Measurements from ENCODE around the gene LDLRAD4. TPM values are rescaled to one million over a fixed set of nuclear protein-coding genes. Genes with fewer than 3 reads are reported as not detected.
"Not testable (repeated sequence)": the region's sequence is repeated elsewhere in the genome, so short reads cannot be mapped to it uniquely, and the experiment has no call there.

The LDLRAD4 gene
- total RNA-seq, 3 donors from 2014 or later = 17.5 to 20.4 (median 18.3) TPM

GRCh38 chr18:13257361-13257980 lies 38.9 kb downstream of the LDLRAD4 start:
- Mint-ChIP-seq H3K4me1 (ENCODE audit: low read depth) (peaks cover 27% of the 10 kb centered on the region), H3K36me3 (ENCODE audit: insufficient read depth) (no peaks in the 10 kb centered on the region), H3K4me3 (no peak overlapping the region), H3K27me3 (ENCODE audit: low read depth) (no peaks in the 10 kb centered on the region), H3K9me3 (no peaks in the 10 kb centered on the region)
- ATAC-seq (no peak), DNase-seq (no peak)

- peaks cover 27% of the 10 kb centered on the region for H3K4me1 Mint-ChIP-seq (ENCODE audit: low read depth)
- DNase-seq (no peak), ATAC-seq (no peak)
- H3K36me3 Mint-ChIP-seq (ENCODE audit: insufficient read depth) = no peaks in the 10 kb centered on the region
- no peaks in the 10 kb centered on the region for H3K9me3 Mint-ChIP-seq
- no peak overlapping the region for H3K4me3 Mint-ChIP-seq
- H3K27me3 Mint-ChIP-seq (ENCODE audit: low read depth) = no peaks in the 10 kb centered on the region
Measured at GRCh38 chr18:13258921-13259320, 40.4 kb downstream of the LDLRAD4 start.

GRCh38 chr18:13259701-13260100 lies 41.1 kb downstream of the LDLRAD4 start:
- no peaks in the 10 kb centered on the region for H3K36me3 Mint-ChIP-seq (ENCODE audit: insufficient read depth)
- H3K4me1 Mint-ChIP-seq (ENCODE audit: low read depth) = peaks cover 27% of the 10 kb centered on the region
- no peaks in the 10 kb centered on the region for H3K27me3 Mint-ChIP-seq (ENCODE audit: low read depth)
- no peak overlapping the region for H3K4me3 Mint-ChIP-seq
- DNase-seq (no peak), ATAC-seq (no peak)
- no peaks in the 10 kb centered on the region for H3K9me3 Mint-ChIP-seq

- H3K4me3 Mint-ChIP-seq = no peak overlapping the region
- ATAC-seq (peak in 1 of 2 donors; percentile 32), DNase-seq (no peak)
- H3K9me3 Mint-ChIP-seq = no peaks in the 10 kb centered on the region
- no peaks in the 10 kb centered on the region for H3K27me3 Mint-ChIP-seq (ENCODE audit: low read depth)
- H3K36me3 Mint-ChIP-seq (ENCODE audit: insufficient read depth) = no peaks in the 10 kb centered on the region
- peaks cover 32% of the 10 kb centered on the region for H3K4me1 Mint-ChIP-seq (ENCODE audit: low read depth)
Measured at GRCh38 chr18:13260197-13260934, 41.8 kb downstream of the LDLRAD4 start.

GRCh38 chr18:13260935-13261640 lies 42.5 kb downstream of the LDLRAD4 start:
- Mint-ChIP-seq H3K27me3 (ENCODE audit: low read depth) (no peaks in the 10 kb centered on the region), H3K4me3 (no peak overlapping the region), H3K36me3 (ENCODE audit: insufficient read depth) (no peaks in the 10 kb centered on the region), H3K9me3 (no peaks in the 10 kb centered on the region), H3K4me1 (ENCODE audit: low read depth) (peaks cover 39% of the 10 kb centered on the region)
- DNase-seq (no peak), ATAC-seq (no peak)

DNA sequence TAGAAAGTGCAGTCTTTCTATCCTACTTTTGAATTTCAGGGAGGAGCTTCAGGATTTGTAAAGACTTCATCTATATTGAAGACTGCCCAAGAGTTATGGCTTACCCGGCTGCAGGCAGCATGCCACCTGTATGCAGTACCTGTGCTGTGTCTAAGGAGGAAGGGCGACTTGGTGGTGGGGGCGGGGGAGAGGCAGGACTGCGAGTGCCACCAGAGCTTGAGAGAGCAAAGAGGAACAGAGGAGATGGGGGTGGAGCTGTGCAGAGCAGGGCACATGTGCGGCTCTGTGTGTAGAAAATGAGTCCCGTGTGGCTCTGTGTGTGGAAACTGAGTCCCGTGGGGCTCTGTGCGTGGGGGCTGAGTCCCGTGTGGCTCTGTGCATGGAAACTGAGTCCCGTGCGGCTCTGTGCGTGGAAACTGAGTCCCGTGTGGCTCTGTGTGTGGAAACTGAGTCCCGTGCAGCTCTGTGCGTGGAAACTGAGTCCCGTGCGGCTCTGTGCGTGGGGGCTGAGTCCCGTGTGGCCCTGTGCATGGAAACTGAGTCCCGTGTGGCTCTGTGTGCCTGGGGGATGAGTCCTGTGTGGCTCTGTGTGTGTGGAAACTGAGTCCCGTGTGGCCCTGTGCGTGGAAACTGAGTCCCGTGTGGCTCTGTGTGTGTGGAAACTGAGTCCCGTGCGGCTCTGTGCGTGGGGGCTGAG lies 43.2 kb downstream of the LDLRAD4 start:
- Mint-ChIP-seq H3K4me1 (ENCODE audit: low read depth) (peaks cover 46% of the 10 kb centered on the region), H3K27me3 (ENCODE audit: low read depth) (no peaks in the 10 kb centered on the region), H3K36me3 (ENCODE audit: insufficient read depth) (no peaks in the 10 kb centered on the region), H3K9me3 (no peaks in the 10 kb centered on the region), H3K4me3 (no peak overlapping the region)
- no peak for DNase-seq
- no peak for ATAC-seq

- H3K36me3 Mint-ChIP-seq (ENCODE audit: insufficient read depth); H3K9me3 Mint-ChIP-seq; ATAC-seq; H3K27me3 Mint-ChIP-seq (ENCODE audit: low read depth); DNase-seq; H3K4me3 Mint-ChIP-seq: not testable (repeated sequence)
- H3K4me1 Mint-ChIP-seq (ENCODE audit: low read depth) = peaks cover 52% of the 10 kb centered on the region
Measured at GRCh38 chr18:13262358-13262680, 43.8 kb downstream of the LDLRAD4 start.

DNA sequence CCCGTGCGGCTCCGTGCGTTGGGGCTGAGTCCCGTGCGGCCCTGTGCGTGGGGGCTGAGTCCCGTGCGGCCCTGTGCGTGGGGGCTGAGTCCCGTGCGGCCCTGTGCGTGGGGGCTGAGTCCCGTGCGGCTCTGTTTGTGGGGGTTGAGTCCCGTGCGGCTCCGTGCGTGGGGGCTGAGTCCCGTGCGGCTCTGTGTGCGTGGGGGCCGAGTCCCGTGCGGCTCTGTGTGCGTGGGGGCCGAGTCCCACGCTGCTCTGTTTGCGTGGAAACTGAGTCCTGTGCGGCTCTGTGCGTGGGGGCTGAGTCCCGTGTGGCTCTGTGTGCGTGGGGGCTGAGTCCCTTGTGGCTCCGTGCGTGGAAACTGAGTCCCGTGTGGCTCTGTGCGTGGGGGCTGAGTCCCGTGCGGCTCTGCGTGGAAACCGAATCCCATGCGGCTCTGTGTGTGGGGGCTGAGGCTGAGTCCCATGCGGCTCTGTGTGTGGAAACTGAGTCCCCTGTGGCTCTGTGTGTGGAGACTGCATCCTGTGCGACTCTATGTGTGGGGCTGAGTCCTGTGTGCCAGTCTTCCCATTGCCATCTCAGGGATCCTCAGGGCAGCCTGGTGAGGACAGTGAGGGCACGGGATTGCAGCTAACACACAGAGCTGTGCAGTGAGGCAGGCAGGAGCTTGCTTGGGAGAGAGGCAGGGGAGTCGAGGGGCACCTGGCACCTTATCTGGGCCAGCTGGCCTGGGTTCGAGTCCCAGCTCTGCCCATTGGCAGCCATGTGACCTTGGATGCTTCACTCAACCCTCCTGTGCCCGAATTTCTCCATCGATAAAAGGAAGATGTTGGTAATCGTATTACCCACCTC lies 44.5 kb downstream of the LDLRAD4 start:
- Mint-ChIP-seq H3K27me3 (ENCODE audit: low read depth) (no peaks in the 10 kb centered on the region), H3K36me3 (ENCODE audit: insufficient read depth) (no peaks in the 10 kb centered on the region), H3K4me1 (ENCODE audit: low read depth) (peaks cover 59% of the 10 kb centered on the region), H3K4me3 (no peak overlapping the region), H3K9me3 (no peaks in the 10 kb centered on the region)
- DNase-seq (no peak), ATAC-seq (no peak)

- Mint-ChIP-seq H3K9me3 (no peaks in the 10 kb centered on the region), H3K36me3 (ENCODE audit: insufficient read depth) (peaks cover 2% of the 10 kb centered on the region), H3K27me3 (ENCODE audit: low read depth) (no peaks in the 10 kb centered on the region), H3K4me3 (no peak overlapping the region), H3K4me1 (ENCODE audit: low read depth) (peaks cover 69% of the 10 kb centered on the region)
- no peak for ATAC-seq
- DNase-seq = no peak
Measured at GRCh38 chr18:13264091-13265007, 45.8 kb downstream of the LDLRAD4 start.

- peak; percentile 56 to 74 for ATAC-seq
- Mint-ChIP-seq H3K4me1 (ENCODE audit: low read depth) (peaks cover 68% of the 10 kb centered on the region), H3K9me3 (no peaks in the 10 kb centered on the region), H3K36me3 (ENCODE audit: insufficient read depth) (peaks cover 2% of the 10 kb centered on the region), H3K4me3 (peak overlapping the region; percentile 76), H3K27me3 (ENCODE audit: low read depth) (no peaks in the 10 kb centered on the region)
- DNase-seq = peak; percentile 25
Measured at GRCh38 chr18:13265008-13265910, 46.7 kb downstream of the LDLRAD4 start.

DNA sequence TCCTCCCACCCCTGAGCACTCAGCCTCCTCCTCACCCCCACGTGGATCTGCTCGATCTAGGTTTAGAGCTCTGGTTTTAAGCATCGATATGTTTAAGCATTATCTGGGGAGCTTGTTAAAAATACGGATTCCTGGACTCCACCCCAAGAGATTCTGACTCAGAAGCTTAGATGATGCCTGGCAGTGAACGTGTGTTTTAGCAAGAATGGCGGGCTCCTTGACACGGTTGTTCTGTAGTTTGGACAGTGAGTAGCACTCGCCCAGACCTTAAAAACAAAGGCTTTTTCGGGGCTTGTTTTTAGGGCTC lies 47.3 kb downstream of the LDLRAD4 start:
- Mint-ChIP-seq H3K4me3 (peak overlapping the region; percentile 76), H3K9me3 (no peaks in the 10 kb centered on the region), H3K4me1 (ENCODE audit: low read depth) (peaks cover 61% of the 10 kb centered on the region), H3K36me3 (ENCODE audit: insufficient read depth) (peaks cover 2% of the 10 kb centered on the region), H3K27me3 (ENCODE audit: low read depth) (no peaks in the 10 kb centered on the region)
- DNase-seq = no peak
- peak; percentile 2 to 16 for ATAC-seq

DNA sequence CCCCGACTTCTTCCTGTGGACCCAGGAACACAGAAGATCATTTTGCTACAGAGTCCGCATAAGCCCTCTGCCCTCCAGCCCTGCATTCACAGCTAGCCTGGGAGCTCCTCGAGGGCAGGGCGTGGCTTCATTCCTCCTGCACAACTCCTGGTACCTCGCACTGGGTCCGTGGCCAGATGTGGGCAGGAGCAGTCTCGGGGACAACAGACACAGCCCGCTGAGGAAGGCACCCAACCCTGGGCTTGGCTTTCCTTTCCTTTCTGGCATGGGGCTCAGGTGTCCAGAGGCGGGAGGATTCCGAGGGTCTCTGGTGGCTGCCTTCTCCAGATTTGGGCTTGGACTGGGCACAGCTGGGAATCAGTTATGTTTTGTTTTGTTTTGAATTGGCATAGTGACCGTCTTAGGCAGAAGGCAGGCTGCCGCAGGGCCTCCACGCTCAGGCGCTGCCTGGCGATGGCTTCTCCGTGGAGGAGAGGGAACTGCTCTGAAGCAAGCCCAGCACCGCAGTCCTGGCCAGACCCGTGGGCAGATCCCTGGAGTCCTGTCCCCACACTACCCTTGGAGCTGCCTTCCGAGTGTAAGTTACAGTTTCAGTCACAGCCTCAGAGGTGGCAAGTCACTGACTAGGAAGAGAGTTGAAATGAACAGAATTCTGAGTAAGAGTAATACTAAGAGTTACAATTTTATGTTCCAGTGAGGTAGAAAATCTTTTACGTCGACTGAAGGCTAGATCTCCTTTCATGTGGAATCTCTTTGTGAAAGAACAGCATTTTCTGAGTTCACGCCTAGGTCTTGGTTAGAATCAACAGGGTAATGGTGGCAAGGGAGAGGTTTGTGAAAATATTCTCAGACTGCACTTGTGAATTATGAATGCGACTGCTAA lies 47.9 kb downstream of the LDLRAD4 start:
- H3K4me3 Mint-ChIP-seq = peak overlapping the region; percentile 76
- ATAC-seq (peak; percentile 74 to 76), DNase-seq (no peak)

More for the DNA sequence above, 47.9 kb downstream of the LDLRAD4 start:
- H3K27me3 Mint-ChIP-seq (ENCODE audit: low read depth) = no peaks in the 10 kb centered on the region
- H3K4me1 Mint-ChIP-seq (ENCODE audit: low read depth) = peaks cover 56% of the 10 kb centered on the region
- no peaks in the 10 kb centered on the region for H3K9me3 Mint-ChIP-seq
- H3K36me3 Mint-ChIP-seq (ENCODE audit: insufficient read depth) = peaks cover 2% of the 10 kb centered on the region
